Measurements from ENCODE around the gene IMMP2L.

- TF ChIP-seq EZH2 (IDR thresholded peaks at IDR 0.05; ENCODE audit: insufficient read depth, poor library complexity, severe bottlenecking) = no peak
- TF ChIP-seq EZH2phosphoT487 (IDR thresholded peaks at IDR 0.05; ENCODE audit: insufficient read depth, low read depth) = no peak
Measured at GRCh38 chr7:110898516-110898915, 663.8 kb downstream of the IMMP2L start.

Measured in GM23248 (cell line).